Epithelial cell of umbilical artery (primary cell): ENCODE measurements around the gene SHFL. TPM values are rescaled to one million over a fixed set of nuclear protein-coding genes. Genes with fewer than 3 reads are reported as not detected.

Experiments used
- total RNA-seq: library from RNA; depleted of rRNA; stranded (reverse); fragments of >200 nt; gene quantifications from 2 replicates; pipeline ENCODE4 v1.2.3, GENCODE V29; 2014

The SHFL gene
- total RNA-seq, result 15.9 and 45.0 TPM in 2 replicates

GRCh38 chr19:10085641-10086590, at the start of gene SHFL:
Gene SHFL (plus strand): TSS chr19:10086317. CDS start chr19:10086428, 111 bp downstream.

GRCh38 chr19:10106100-10106936, 20.2 kb downstream of the SHFL start, which contains the start of gene PPAN:
Gene PPAN (plus strand): TSS chr19:10106362. CDS start chr19:10106395, 33 bp downstream.

GRCh38 chr19:10111405-10111811, 25.3 kb downstream of the SHFL start, which contains the start of gene P2RY11:
Gene P2RY11 (plus strand): TSS chr19:10111693. CDS start chr19:10111722, 29 bp downstream.

Other genes starting within 250 kb of the SHFL start
- 0.46 and 5.2 TPM in 2 replicates for gene OLFM2, start 149.8 kb upstream of the SHFL start, total RNA-seq
- under 0.01 TPM in 2 replicates for gene COL5A3, start 75.8 kb upstream of the SHFL start, total RNA-seq
- gene RDH8, start 72.8 kb upstream of the SHFL start, total RNA-seq, result not detected in 2 replicates
- under 0.01 TPM in 1 of 2 replicates, not detected in the other for gene ANGPTL6, start 16.4 kb downstream of the SHFL start, total RNA-seq
- gene PPAN, start 20.0 kb downstream of the SHFL start, total RNA-seq, result 35.7 and 43.9 TPM in 2 replicates
- gene P2RY11, start 25.4 kb downstream of the SHFL start, total RNA-seq, result 2.0 and 2.9 TPM in 2 replicates
- gene EIF3G, start 33.6 kb downstream of the SHFL start, total RNA-seq, result 354 and 514 TPM in 2 replicates
- gene DNMT1, start 108.6 kb downstream of the SHFL start, total RNA-seq, result 33.7 and 39.3 TPM in 2 replicates
- 0.61 and 0.65 TPM in 2 replicates for gene S1PR2, start 145.0 kb downstream of the SHFL start, total RNA-seq
- 22.0 and 29.9 TPM in 2 replicates for gene MRPL4, start 165.9 kb downstream of the SHFL start, total RNA-seq
- 7.1 and 22.9 TPM in 2 replicates for gene ICAM1, start 184.8 kb downstream of the SHFL start, total RNA-seq
- gene ICAM4, start 200.6 kb downstream of the SHFL start, total RNA-seq, result 0.65 and 1.4 TPM in 2 replicates
- under 0.01 and 0.76 TPM in 2 replicates for gene ICAM5, start 203.6 kb downstream of the SHFL start, total RNA-seq
- gene ZGLP1, start 223.5 kb downstream of the SHFL start, total RNA-seq, result under 0.01 and 0.15 TPM in 2 replicates
- 11.0 and 15.7 TPM in 2 replicates for gene FDX2, start 229.7 kb downstream of the SHFL start, total RNA-seq
- 7.1 and 7.4 TPM in 2 replicates for gene RAVER1, start 247.2 kb downstream of the SHFL start, total RNA-seq